Measurements from ENCODE around the gene PTPRS. TPM values are rescaled to one million over a fixed set of nuclear protein-coding genes. Genes with fewer than 3 reads are reported as not detected.

PTPRS gene
- total and polyA plus RNA-seq, 2 of the 13 experiments (the other 11 are each of a cell fraction or from before 2014, with no cell fraction given): 32.7 to 43.9 TPM

- peak; percentile 92 for TF ChIP-seq ZNF629 (CRISPR knock-in tag; conservative IDR thresholded peaks at IDR 0.05)
- TF ChIP-seq ZNF362 (CRISPR knock-in tag; IDR thresholded peaks at IDR 0.05; ENCODE audit: borderline replicate concordance): no peak
- FAIRE-seq: no peak
- 0 out of 2 replicates have a peak, but pooled peaks cover 4% of the 10 kb centered on the region for H3K4me1 ChIP-seq (ENCODE audit: insufficient read depth, low read length)
- no peak overlapping the region for H3K27ac ChIP-seq (ENCODE audit: extremely low read length, insufficient read depth, low read length)
- H3K79me2 ChIP-seq (ENCODE audit: insufficient read depth, low read length): no peaks in the 10 kb centered on the region
- peaks cover 0 to under 1% of the 10 kb centered on the region in 2 experiments; a peak in 1 of 5 replicates for H3K36me3 ChIP-seq (replicated peaks in 1 of 2; ENCODE audit: control insufficient read depth in 1 of 2, insufficient read depth in 2 of 2, low read length in 2 of 2)
- peaks cover 11% of the 10 kb centered on the region; the same call in 1 of the 2 replicates for H4K20me1 ChIP-seq (ENCODE audit: insufficient read depth, low read length)
- WGBS (ENCODE audit: low lambda C conversion rate): 95% methylated on average over 17 of the region's 17 CpGs
- no peak overlapping the region for H3K4me3 ChIP-seq (replicated peaks in 1 of 3; ENCODE audit: insufficient read depth in 1 of 3, low read depth in 2 of 3, low read length in 3 of 3)
- no TSS peak for BruUV-seq (replicated peaks)
- H3K27me3 ChIP-seq (ENCODE audit: control insufficient read depth in 1 of 2, insufficient read depth in 2 of 2, low read length in 2 of 2): no peaks in the 10 kb centered on the region
- in situ Hi-C loops (cut with HindIII; ENCODE audit: extremely low pct_ligation_motif_present, low pct_unique_long_range_greater_than_20kb): no loop called here
- ATAC-seq: no peak
- intact Hi-C loops (cut with micrococcal nuclease; ENCODE audit: unreplicated experiment): no loop called here
- H2AFZ ChIP-seq (ENCODE audit: low read length): no peak overlapping the region
- POLR2A ChIA-PET: no interaction called here
- DNase-seq (ENCODE audit: low spot score): no peak
- no peaks in the 10 kb centered on the region for H3K9me3 ChIP-seq (ENCODE audit: low read length)
- CTCF ChIA-PET (ENCODE audit: low intra/inter-chr PET ratio, low total read pairs): no interaction called here
- no peak overlapping the region for H3K9ac ChIP-seq (ENCODE audit: insufficient read depth, low read depth, low read length)
- no peak overlapping the region for H3K4me2 ChIP-seq (ENCODE audit: low read depth, low read length)
Measured at GRCh38 chr19:5333581-5334365, 6.8 kb downstream of the PTPRS start.

DNA sequence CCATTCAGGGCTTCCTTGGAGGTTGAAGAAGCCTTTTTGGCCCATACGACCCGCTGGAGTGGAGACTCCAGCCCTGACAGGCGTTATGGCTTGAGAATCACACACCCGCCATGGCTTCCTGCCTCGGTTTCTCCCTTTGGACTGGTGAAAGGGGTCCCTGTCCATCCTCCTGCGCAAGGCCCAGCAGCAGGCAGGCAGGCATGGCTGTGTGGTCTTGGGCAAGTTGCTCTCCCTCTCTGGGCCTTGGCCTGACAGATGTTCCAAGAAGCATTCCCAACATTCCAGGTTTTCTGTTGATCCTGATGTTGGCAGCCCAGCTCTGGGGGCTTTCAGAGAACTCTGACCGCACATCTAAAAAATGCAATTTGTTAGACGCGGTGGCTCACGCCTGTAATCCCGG lies 8.1 kb downstream of the PTPRS start:
- ChIA-PET CTCF (ENCODE audit: low intra/inter-chr PET ratio, low total read pairs) (no interaction called here), POLR2A (no interaction called here)
- Histone ChIP-seq H2AFZ (ENCODE audit: low read length) (no peak overlapping the region), H3K9me3 (ENCODE audit: low read length) (no peaks in the 10 kb centered on the region), H3K4me2 (ENCODE audit: low read depth, low read length) (no peak overlapping the region), H3K9ac (ENCODE audit: insufficient read depth, low read depth, low read length) (no peak overlapping the region), H3K27me3 (ENCODE audit: control insufficient read depth in 1 of 2, insufficient read depth in 2 of 2, low read length in 2 of 2) (no peaks in the 10 kb centered on the region), H3K4me1 (ENCODE audit: insufficient read depth, low read length) (no peaks in the 10 kb centered on the region), H3K36me3 (replicated peaks in 1 of 2; ENCODE audit: control insufficient read depth in 1 of 2, insufficient read depth in 2 of 2, low read length in 2 of 2) (peaks cover 0 to 3% of the 10 kb centered on the region in 2 experiments; a peak in 2 of 5 replicates), H4K20me1 (ENCODE audit: insufficient read depth, low read length) (peaks cover 11% of the 10 kb centered on the region; the same call in 1 of the 2 replicates), H3K27ac (ENCODE audit: extremely low read length, insufficient read depth, low read length) (no peak overlapping the region), H3K4me3 (replicated peaks in 1 of 3; ENCODE audit: insufficient read depth in 1 of 3, low read depth in 2 of 3, low read length in 3 of 3) (no peak overlapping the region), H3K79me2 (ENCODE audit: insufficient read depth, low read length) (no peaks in the 10 kb centered on the region)
- in situ Hi-C loops (cut with HindIII; ENCODE audit: extremely low pct_ligation_motif_present, low pct_unique_long_range_greater_than_20kb): no loop called here
- no TSS peak for BruUV-seq (replicated peaks)
- FAIRE-seq (no peak), DNase-seq (ENCODE audit: low spot score) (no peak), ATAC-seq (no peak)
- WGBS (ENCODE audit: low lambda C conversion rate): 98% methylated on average over 11 of the region's 11 CpGs
- intact Hi-C loops (cut with micrococcal nuclease; ENCODE audit: unreplicated experiment): no loop called here
- TF ChIP-seq ARNT2 (CRISPR knock-in tag; IDR thresholded peaks at IDR 0.05; ENCODE audit: low read depth) (no peak), ZNF768 (CRISPR knock-in tag; IDR thresholded peaks at IDR 0.05) (peak; percentile 98), SP5 (CRISPR knock-in tag; IDR thresholded peaks at IDR 0.05; ENCODE audit: borderline replicate concordance, low read depth) (no peak), ZNF567 (CRISPR knock-in tag; IDR thresholded peaks at IDR 0.05; ENCODE audit: borderline replicate concordance) (no peak), AKAP8 (CRISPR knock-in tag; IDR thresholded peaks at IDR 0.05) (no peak)

Measured in HepG2 (cell line).